Measurements from ENCODE around the gene GFOD1.

- TF ChIP-seq, protein P1, sequence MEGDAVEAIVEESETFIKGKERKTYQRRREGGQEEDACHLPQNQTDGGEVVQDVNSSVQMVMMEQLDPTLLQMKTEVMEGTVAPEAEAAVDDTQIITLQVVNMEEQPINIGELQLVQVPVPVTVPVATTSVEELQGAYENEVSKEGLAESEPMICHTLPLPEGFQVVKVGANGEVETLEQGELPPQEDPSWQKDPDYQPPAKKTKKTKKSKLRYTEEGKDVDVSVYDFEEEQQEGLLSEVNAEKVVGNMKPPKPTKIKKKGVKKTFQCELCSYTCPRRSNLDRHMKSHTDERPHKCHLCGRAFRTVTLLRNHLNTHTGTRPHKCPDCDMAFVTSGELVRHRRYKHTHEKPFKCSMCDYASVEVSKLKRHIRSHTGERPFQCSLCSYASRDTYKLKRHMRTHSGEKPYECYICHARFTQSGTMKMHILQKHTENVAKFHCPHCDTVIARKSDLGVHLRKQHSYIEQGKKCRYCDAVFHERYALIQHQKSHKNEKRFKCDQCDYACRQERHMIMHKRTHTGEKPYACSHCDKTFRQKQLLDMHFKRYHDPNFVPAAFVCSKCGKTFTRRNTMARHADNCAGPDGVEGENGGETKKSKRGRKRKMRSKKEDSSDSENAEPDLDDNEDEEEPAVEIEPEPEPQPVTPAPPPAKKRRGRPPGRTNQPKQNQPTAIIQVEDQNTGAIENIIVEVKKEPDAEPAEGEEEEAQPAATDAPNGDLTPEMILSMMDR (conservative IDR thresholded peaks at IDR 0.05), result no peak
- TF ChIP-seq EZH2 (IDR thresholded peaks at IDR 0.05; ENCODE audit: low read depth), result no peak
Measured at GRCh38 chr6:13372076-13372475, 115.3 kb downstream of the GFOD1 start.
